GM12878 (cell line): ENCODE results near the gene ERFL. TPM values are rescaled to one million over a fixed set of nuclear protein-coding genes. Genes with fewer than 3 reads are reported as not detected.

Source experiments
- ATAC-seq: fragments of 200-7000 bp; cut with Tn5 transposase; 3 replicates; pipeline ENCODE4 v1.9.1; 2020; ENCODE audit warnings: mild to moderate bottlenecking, moderate library complexity
- BruUV-seq: library from RNA; stranded (reverse); fragments of 400-500 nt; replicated peaks from 2 replicates; lab custom pipeline; 2021; lab: Mats Ljungman, UMichigan
- CTCF ChIA-PET: fragments of 300-600 bp; sonication (Branson Sonifier 250); formaldehyde crosslinking; extraction: SDS; loops from one replicate; lab custom pipeline; 2021; ENCODE audit warnings: inconsistent platforms; lab: Yijun Ruan, JAX
- POLR2A ChIA-PET: fragments of 350-600 bp; formaldehyde crosslinking; extraction: SDS; loops from one replicate; lab custom pipeline; 2021; ENCODE audit warnings: inconsistent platforms; lab: Charles Lee
- RAD21 ChIA-PET: fragments of 300-600 bp; sonication (Branson Sonifier 250); formaldehyde crosslinking; loops from one replicate; lab custom pipeline; 2023; ENCODE audit warnings: antibody characterized with exemption; ENCODE audit not compliant: unreplicated experiment; lab: Charles Lee
- SMC1A ChIA-PET: fragments of 300-600 bp; sonication (Branson Sonifier 250); formaldehyde crosslinking; loops from one replicate; lab custom pipeline; 2023; ENCODE audit not compliant: unreplicated experiment, uncharacterized antibody; lab: Charles Lee
- DNase-seq: peaks from one replicate; pipeline ENCODE4 v3.0.0-alpha.2; 2011; ENCODE audit warnings: low read depth, low spot score
- FAIRE-seq: peaks from 3 replicates; lab custom pipeline; 2011; peaks lifted over from hg19 to GRCh38; lab: Jason Lieb, UNC
- H2AFZ ChIP-seq: 2 replicates; pipeline ENCODE4 v1.6.0; 2011; ENCODE audit warnings: low read depth, low read length, control low read depth; ENCODE audit not compliant: control insufficient read depth
- H3K27ac ChIP-seq: 2 replicates; pipeline ENCODE4 v1.5.1; 2011; ENCODE audit warnings: control low read depth; ENCODE audit not compliant: control insufficient read depth, insufficient read depth
- H3K27me3 ChIP-seq, 2 experiments: replicated peaks in 1 of 2; 2 replicates each; pipeline versions ENCODE4 v1.6.0 to v1.6.1; 2011; ENCODE audit warnings: low read length in 1 of 2; ENCODE audit not compliant: control insufficient read depth in 2 of 2, insufficient read depth in 2 of 2
- H3K36me3 ChIP-seq, 2 experiments: 2 replicates each; pipeline ENCODE4 v1.5.1; 2011; ENCODE audit warnings: low read length in 1 of 2; ENCODE audit not compliant: control insufficient read depth in 2 of 2, insufficient read depth in 2 of 2
- H3K4me1 ChIP-seq: 2 replicates; pipeline ENCODE4 v1.6.1; 2011; ENCODE audit warnings: mild to moderate bottlenecking, low read length, moderate library complexity, mixed read lengths; ENCODE audit not compliant: control insufficient read depth, insufficient read depth
- H3K4me2 ChIP-seq: 2 replicates; pipeline ENCODE4 v1.6.0; 2011; ENCODE audit warnings: control low read depth; ENCODE audit not compliant: control insufficient read depth, insufficient read depth
- H3K4me3 ChIP-seq: fragments of 200-600 bp; sonication (generic); 2 replicates; pipeline ENCODE4 v1.5.1; 2016
- H3K79me2 ChIP-seq: 2 replicates; pipeline ENCODE4 v1.6.0; 2011; ENCODE audit warnings: low read length; ENCODE audit not compliant: control insufficient read depth, insufficient read depth
- H3K9ac ChIP-seq: 2 replicates; pipeline ENCODE4 v1.8.0; 2011; ENCODE audit warnings: low read length, control low read depth, mixed read lengths; ENCODE audit not compliant: control insufficient read depth, insufficient read depth
- H3K9me3 ChIP-seq: replicated peaks from 3 replicates; pipeline ENCODE4 v1.5.1; 2011; ENCODE audit warnings: mild to moderate bottlenecking, low read length; ENCODE audit not compliant: control insufficient read depth, insufficient read depth
- H4K20me1 ChIP-seq: 2 replicates; pipeline ENCODE4 v1.6.0; 2011; ENCODE audit not compliant: control insufficient read depth, insufficient read depth
- BCL11A ChIP-seq: IDR thresholded peaks from 2 replicates; pipeline ENCODE4 v1.6.1; 2011; ENCODE audit warnings: low read depth, low read length
- HCFC1 ChIP-seq: fragments of 150-350 bp; IDR thresholded peaks from 2 replicates; pipeline ENCODE4 v1.6.1; 2014; ENCODE audit warnings: low read length
- NFYB ChIP-seq: IDR thresholded peaks from 2 replicates; pipeline ENCODE4 v1.6.1; 2011; ENCODE audit warnings: low read depth, mild to moderate bottlenecking, low read length, improper control_type of control experiment, moderate library complexity; ENCODE audit not compliant: insufficient read depth
- NR2C2 ChIP-seq: IDR thresholded peaks from 2 replicates; pipeline ENCODE4 v1.6.1; 2011; ENCODE audit warnings: borderline replicate concordance, low read depth; ENCODE audit not compliant: control insufficient read depth, insufficient read length
- WGBS: methylation state at CpG from one replicate; pipeline ENCODE4 v1.1.6; 2016; ENCODE audit warnings: low lambda C conversion rate; ENCODE audit not compliant: insufficient replicate concordance, insufficient coverage; ENCODE audit errors: missing lambda C conversion rate; 5-methylcytosine and 5-hydroxymethylcytosine counted together
- in situ Hi-C: fragments of 300-500 bp; cut with MboI; formaldehyde crosslinking; loops from 9 replicates; pipeline ENCODE4 v1.14.3; 2018; ENCODE audit warnings: mixed read lengths
- intact Hi-C: fragments of 100-400 bp; cut with micrococcal nuclease; formaldehyde crosslinking; loops from one replicate; pipeline ENCODE4 v1.14.2; 2022; ENCODE audit not compliant: unreplicated experiment
- polyA plus RNA-seq, 11 experiments: library from polyadenylated mRNA; depleted of rRNA in 4 of 11; unstranded in 6 of 11; stranded (reverse) in 5 of 11; fragments of >200 nt; fragmentation: Nextera tagmentation in 4 of 11; fragmentation: Illumina TruSeq in 1 of 11; extraction: Ambion mirVana in 4 of 11; extraction: Trizol in 1 of 11; gene quantifications; 1 replicate in 1 of 11; 2 replicates in 10 of 11; pipeline versions ENCODE4 v1.2.1 to v1.2.3, GENCODE V29; 2011 to 2016; ENCODE audit warnings: inconsistent platforms in 2 of 11, missing spikeins in 2 of 11, low read depth in 1 of 11
- total RNA-seq, 4 experiments: library from RNA; depleted of rRNA in 3 of 4; stranded (reverse); fragments of >200 nt in 3 of 4; fragmentation: Illumina TruSeq in 1 of 4; extraction: Trizol in 1 of 4; gene quantifications; 2 replicates each; pipeline versions ENCODE4 v1.2.1 to v1.2.3, GENCODE V29; 2013 to 2021
- TF ChIP-seq, protein P1 (sequence below): fragments of 450-650 bp; IDR thresholded peaks from 2 replicates; pipeline ENCODE4 v1.6.1; 2017; ENCODE audit warnings: mild to moderate bottlenecking
- TF ChIP-seq, protein P2 (sequence below): IDR thresholded peaks from 2 replicates; pipeline ENCODE4 v1.6.1; 2012; ENCODE audit warnings: mild to moderate bottlenecking, low read depth, low read length

Gene ERFL
- total and polyA plus RNA-seq, 10 of the 15 experiments (the other 5 are each of a cell fraction or from before 2014, with no cell fraction given) = 0.04 to 0.10 (median 0.05) TPM; not detected in 7

DNA sequence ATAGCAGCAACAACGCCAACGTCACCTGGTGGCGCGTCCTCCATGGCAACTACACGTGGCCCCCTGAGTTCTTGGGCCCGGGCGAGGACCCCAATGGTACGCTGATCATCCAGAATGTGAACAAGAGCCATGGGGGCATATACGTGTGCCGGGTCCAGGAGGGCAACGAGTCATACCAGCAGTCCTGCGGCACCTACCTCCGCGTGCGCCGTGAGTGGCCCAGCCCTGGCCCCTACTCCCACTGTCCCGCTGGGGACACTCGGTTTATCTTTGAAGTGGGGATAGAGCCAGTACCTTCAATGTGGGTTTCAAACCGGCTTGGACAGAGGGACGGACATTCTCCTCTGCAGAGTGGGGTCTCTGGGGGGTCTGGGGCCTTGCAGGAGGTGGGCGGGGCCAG is 49.2 kb downstream of the ERFL start:
- SMC1A ChIA-PET = interaction anchor here (4.6 kb wide), 1 partner anchor 7 kb away, joined by 37 read pairs; no protein-coding TSS in a partner anchor
- no peak for ATAC-seq
- Histone ChIP-seq H3K27me3 (no peaks in the 10 kb centered on the region), H3K27ac (no peak overlapping the region), H3K4me3 (peak overlapping the region; percentile 85), H4K20me1 (no peaks in the 10 kb centered on the region), H3K4me2 (peak overlapping the region; percentile 97), H2AFZ (no peak overlapping the region), H3K36me3 (peaks cover 3 to 4% of the 10 kb centered on the region in 2 experiments; a peak in 3 of 4 replicates), H3K9ac (peak overlapping the region; percentile 83), H3K4me1 (peaks cover 30% of the 10 kb centered on the region), H3K79me2 (peaks cover 51% of the 10 kb centered on the region), H3K9me3 (no peaks in the 10 kb centered on the region)
- no peak for DNase-seq
- TF ChIP-seq, protein P1, sequence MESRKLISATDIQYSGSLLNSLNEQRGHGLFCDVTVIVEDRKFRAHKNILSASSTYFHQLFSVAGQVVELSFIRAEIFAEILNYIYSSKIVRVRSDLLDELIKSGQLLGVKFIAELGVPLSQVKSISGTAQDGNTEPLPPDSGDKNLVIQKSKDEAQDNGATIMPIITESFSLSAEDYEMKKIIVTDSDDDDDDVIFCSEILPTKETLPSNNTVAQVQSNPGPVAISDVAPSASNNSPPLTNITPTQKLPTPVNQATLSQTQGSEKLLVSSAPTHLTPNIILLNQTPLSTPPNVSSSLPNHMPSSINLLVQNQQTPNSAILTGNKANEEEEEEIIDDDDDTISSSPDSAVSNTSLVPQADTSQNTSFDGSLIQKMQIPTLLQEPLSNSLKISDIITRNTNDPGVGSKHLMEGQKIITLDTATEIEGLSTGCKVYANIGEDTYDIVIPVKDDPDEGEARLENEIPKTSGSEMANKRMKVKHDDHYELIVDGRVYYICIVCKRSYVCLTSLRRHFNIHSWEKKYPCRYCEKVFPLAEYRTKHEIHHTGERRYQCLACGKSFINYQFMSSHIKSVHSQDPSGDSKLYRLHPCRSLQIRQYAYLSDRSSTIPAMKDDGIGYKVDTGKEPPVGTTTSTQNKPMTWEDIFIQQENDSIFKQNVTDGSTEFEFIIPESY = 0 out of 2 replicates have a peak, but pooled peaks have one; percentile 12
- no peak for TF ChIP-seq NR2C2
- no peak for TF ChIP-seq NFYB
- TF ChIP-seq, protein P2, sequence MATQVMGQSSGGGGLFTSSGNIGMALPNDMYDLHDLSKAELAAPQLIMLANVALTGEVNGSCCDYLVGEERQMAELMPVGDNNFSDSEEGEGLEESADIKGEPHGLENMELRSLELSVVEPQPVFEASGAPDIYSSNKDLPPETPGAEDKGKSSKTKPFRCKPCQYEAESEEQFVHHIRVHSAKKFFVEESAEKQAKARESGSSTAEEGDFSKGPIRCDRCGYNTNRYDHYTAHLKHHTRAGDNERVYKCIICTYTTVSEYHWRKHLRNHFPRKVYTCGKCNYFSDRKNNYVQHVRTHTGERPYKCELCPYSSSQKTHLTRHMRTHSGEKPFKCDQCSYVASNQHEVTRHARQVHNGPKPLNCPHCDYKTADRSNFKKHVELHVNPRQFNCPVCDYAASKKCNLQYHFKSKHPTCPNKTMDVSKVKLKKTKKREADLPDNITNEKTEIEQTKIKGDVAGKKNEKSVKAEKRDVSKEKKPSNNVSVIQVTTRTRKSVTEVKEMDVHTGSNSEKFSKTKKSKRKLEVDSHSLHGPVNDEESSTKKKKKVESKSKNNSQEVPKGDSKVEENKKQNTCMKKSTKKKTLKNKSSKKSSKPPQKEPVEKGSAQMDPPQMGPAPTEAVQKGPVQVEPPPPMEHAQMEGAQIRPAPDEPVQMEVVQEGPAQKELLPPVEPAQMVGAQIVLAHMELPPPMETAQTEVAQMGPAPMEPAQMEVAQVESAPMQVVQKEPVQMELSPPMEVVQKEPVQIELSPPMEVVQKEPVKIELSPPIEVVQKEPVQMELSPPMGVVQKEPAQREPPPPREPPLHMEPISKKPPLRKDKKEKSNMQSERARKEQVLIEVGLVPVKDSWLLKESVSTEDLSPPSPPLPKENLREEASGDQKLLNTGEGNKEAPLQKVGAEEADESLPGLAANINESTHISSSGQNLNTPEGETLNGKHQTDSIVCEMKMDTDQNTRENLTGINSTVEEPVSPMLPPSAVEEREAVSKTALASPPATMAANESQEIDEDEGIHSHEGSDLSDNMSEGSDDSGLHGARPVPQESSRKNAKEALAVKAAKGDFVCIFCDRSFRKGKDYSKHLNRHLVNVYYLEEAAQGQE = no peak
- TF ChIP-seq BCL11A = no peak
- TF ChIP-seq HCFC1 = no peak
- POLR2A ChIA-PET = no interaction called here
- no TSS peak for BruUV-seq
- intact Hi-C loops = no loop called here
- WGBS = 65% methylated on average over 21 of the region's 21 CpGs
- CTCF ChIA-PET = interaction anchor here (9.0 kb wide), 1 partner anchor 8 kb away, joined by 136 read pairs; the partner anchor contains the start of gene ARHGEF1
- RAD21 ChIA-PET = no interaction called here
- in situ Hi-C loops = no loop called here
- FAIRE-seq = no peak
